GM10847 (cell line): ENCODE measurements around the gene SRPK2.

Experiments
- POLR2A ChIP-seq: IDR thresholded peaks from 2 replicates; pipeline ENCODE4 v1.6.1; 2011; ENCODE audit not compliant: insufficient read length; ENCODE audit errors: extremely low read depth

Gene SRPK2

DNA sequence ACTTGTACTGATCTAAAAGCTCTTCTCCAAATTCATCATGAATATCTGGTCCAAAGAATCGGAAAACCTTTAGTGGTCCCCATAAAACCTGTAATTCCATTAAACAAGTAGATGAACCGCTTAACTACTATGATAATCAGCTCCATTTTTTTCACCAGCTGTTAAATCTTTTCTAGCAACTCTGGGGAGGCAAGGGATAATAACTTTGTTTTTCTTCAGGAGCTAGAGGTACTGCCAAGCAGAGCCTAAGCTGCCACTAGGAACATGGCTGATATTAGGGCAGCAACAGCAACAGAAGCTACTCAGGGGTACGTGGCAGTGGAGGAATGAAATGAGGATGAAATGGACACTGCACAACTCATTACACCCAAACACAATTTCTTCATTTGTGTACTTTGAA, 138.0 kb downstream of the SRPK2 start:
- no peak for TF ChIP-seq POLR2A

DNA sequence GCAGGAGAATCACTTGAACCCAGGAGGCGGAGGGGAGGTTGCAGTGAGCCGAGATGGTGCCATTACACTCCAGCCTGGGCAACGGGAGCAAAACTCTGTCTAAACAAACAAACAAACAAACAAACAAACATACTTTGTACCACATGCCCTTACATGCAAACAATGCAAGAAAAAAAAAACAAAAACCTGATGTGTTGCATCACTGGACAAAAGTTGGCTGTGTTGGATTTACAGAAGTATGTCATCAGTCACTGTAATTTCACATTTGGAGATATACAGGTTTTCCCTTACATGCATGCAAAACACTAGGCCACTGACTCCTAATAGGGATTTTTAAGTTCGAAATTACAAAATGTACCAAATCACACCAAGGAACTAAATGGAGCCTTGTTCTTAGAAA, 138.5 kb downstream of the SRPK2 start:
- no peak for TF ChIP-seq POLR2A

DNA sequence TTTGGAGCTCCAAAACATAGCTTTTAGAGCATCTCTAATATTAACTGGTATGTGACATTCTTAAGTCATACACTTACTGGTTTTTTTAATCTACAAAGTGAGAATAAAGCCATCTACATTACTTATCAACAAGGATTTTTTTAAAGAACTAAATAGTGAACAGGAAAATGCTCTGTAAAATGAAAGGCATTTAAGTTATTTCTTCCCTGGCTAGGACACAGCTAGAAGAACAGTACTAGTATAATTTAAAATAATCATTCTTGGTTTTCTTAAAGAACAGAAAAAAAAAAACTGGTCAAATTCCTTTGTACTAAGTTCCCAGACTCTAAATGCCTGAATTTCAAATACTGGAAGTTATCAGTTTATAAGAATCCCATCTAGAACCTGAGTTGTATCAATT, 139.5 kb downstream of the SRPK2 start:
- TF ChIP-seq POLR2A: no peak

DNA sequence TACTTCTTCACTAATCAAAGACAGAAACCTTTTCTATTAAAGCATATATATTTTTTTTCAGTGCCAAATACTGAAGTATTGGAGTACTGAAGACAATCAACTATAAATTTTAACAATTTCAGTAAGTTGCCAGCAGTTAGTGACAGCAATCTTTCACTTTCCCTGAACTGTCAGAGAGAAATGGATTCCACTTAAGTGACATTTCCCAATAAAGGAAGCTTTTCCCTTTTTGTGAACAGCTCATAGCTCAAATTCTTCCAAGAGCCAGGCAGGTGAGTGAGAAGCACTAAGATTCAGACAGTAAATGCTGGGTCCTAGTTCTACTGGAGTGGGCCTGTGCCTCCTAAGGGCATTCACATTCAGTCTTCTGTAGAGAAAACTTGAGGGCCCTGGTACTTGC, 142.0 kb downstream of the SRPK2 start:
- TF ChIP-seq POLR2A: no peak

DNA sequence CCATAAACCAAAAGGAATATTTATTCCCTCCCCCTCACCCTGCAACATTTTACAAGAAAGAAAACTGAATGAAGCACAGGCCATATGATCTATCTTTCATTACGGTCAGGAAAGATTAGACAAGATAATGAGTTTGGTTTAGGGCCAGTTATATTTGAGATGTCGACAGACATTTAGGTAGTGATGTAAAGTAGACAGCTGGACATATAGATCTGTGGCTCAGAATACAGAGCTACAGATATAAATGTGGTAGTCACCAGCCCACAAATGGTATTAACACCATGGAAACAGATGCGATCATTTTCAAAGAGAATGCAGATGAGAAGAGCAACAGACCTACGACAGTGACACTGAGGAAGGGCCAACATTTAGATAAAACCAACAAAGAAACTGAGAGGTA, 142.5 kb downstream of the SRPK2 start:
- TF ChIP-seq POLR2A: no peak

DNA sequence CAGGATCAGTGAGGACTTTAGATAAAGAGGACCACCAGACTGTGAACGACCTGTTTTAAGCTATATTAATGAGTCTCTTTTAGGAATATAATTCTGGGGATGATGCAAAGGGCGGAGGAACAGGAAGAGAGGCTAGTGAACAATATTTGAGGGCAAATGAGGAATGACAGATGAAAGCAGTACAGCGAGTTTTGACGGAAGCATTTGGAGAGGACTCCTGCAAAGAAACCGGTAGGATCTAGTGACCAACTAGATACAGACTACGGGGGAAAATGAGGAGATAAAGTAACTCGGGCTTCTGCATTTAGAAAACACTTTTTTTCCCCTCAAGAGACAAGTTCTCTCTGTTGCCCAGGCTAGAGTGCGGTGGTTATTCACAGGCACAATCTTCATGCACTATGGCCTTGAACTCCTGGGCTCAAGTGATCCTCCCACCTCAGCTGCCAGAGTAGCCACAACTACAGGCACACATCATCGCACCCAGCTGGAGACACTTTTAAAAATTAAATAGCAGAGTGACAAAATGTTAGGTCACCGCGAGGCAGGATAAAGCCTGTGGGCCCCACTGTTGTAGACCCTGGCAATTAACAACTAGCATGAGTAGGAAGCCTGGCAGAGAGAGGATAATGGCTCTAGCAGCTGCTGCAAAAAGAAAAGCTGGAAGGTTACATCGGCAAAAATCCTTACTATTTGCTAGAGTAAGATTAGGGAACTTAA, 143.2 kb downstream of the SRPK2 start:
- TF ChIP-seq POLR2A: no peak

DNA sequence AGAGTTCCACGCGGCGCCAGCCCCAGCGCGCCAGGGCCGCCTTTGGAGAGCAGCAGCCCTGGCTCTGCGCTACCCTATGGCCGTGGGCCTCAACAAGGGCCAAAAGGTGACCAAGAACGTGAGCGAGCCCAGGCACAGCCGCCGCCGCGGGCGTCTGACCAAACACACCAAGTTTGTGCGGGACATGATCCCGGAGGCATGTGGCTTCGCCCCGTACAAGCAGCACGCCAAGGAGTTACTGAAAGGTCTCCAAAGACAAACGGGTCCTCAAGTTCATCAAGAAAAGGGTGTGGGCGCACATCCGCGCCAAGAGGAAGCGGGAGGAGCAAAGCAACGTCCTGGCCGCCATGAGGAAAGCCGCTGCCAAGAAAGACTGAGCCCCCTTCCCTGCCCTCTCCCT, 144.1 kb downstream of the SRPK2 start:
- TF ChIP-seq POLR2A: no peak

DNA sequence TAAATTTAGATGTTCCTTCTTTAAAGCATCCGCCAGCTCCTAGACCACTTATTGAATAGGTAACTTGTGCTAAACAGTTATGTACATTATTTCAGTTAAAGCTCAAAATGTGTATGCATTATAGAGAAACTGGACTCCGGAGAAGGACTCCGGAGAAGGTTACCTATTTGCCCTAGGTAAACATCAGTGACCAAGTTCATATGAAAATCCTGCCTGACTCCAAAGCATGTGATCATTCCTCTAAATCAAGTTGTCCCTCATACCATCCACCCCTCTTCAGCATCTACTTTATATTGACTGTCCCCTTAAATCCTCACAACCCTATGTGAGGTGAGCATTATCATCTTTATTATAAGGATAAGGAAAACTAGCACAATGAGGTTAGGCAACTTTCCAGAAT, 147.5 kb downstream of the SRPK2 start:
- no peak for TF ChIP-seq POLR2A

DNA sequence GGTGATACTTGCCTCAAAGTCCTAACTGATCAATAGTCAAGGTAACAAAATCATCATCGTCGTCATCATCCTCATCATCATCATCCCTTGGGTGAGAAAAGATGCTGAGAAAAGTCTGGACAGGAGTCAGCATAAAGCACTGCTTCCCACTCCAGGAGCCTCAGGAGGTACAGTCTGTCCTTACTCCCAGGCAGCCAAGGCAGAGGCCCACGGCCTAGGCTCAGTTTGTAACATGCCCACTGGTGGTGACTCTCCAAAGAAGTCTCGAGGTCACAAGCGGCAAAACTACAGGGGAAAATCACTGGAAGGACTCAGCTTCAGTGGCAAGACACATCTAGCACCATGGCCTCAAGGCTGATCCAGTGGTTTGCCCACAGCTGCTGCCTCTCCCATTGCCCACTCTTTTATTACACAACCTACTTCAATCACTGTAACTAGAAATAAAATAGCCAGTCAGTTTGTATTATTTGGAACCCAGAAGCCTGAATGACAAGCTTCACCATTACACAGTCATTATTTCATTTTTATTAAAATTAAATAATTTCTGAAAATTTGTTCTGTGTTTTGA, 150.4 kb downstream of the SRPK2 start:
- no peak for TF ChIP-seq POLR2A

DNA sequence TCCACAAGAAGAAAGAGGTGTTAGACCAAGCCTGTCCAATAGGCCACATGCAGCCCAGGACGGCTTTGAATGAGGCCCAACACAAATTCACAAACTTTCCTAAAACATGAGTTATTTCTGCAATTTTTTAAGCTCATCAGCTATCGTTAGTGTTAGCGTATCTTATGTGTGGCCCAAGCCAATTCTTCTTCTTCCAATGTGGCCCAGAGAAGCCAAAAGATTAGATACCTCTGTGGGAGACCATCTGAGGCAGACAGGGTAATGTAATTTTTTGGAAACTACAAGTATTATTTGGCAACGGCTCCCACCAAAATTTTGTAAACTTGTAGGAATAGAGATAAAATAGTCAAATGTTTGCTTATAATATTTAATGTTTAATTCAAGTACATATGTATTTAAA, 153.8 kb downstream of the SRPK2 start:
- TF ChIP-seq POLR2A: no peak

DNA sequence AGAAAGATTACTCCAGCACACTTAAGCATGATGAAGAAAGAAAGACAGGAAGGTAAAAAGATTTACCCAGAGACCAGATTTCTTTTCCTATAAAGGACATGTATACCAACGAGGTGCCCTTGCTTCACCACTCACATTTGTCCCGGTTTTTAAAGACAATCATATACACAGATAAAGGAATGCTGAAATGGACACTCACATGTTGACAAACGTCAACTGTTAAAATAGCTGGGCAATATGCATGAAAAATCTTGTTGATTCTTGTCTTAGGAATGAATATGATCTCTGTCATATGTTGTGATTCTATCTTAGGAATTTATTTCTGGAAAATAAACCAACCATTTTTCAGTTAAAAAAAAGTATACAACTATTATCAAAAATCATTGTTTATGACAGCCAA, 158.2 kb downstream of the SRPK2 start:
- no peak for TF ChIP-seq POLR2A

DNA sequence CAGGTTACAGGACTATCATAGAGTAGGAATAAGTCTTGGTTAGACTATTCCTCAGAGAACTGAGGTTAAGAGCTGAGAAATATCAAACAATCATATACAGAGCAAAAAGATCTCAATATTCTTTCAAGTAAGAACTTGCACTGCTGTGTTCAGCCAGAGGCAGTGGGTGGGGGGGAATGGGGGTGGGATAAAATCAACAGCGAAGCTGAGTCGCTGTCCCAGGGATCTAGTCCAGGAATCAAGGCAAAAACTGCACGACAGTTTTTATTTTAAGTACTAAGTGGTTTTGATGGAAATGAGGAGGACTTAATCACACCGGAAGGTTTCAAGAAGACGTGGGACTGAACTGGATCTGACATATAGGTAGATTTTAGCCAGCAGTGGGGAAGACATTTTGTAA, 159.1 kb downstream of the SRPK2 start:
- no peak for TF ChIP-seq POLR2A

DNA sequence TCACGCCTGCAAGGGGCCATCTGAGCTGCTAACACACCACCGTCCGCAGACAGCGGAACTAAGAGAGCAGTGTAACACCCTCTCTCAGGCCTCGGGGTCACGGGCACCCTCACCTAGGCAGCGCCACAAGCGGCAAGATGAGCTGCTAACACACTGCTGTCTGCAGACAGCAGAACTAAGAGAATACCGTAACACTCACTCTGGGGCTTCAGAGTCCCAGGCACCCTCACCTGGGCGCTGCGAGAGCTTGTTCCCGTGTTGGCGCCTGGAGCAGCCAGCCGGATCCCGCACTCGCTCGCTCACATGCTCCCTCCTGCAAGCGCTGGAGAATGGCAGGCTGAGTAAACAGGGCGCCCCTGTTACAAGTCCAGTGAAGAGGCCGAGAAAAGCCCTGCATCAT, 160.2 kb downstream of the SRPK2 start:
- TF ChIP-seq POLR2A: no peak

DNA sequence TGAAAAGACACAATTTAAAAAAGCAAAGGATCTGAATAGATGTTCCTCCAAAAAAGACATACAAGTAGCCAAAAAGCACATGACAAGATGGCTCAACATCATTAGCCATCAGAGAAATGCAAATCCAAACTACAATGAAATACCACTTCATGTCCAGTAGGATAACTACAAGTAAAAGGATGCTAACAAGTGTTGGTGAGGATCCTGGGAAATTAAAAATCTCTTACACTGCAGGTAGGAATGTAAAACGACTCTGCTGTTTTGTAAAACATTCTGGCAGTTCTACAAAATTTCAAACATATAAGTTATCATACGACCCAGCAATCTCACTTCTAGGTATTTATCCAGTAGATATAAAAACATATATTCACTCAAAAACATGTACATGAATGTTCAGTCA, 161.3 kb downstream of the SRPK2 start:
- TF ChIP-seq POLR2A: no peak

DNA sequence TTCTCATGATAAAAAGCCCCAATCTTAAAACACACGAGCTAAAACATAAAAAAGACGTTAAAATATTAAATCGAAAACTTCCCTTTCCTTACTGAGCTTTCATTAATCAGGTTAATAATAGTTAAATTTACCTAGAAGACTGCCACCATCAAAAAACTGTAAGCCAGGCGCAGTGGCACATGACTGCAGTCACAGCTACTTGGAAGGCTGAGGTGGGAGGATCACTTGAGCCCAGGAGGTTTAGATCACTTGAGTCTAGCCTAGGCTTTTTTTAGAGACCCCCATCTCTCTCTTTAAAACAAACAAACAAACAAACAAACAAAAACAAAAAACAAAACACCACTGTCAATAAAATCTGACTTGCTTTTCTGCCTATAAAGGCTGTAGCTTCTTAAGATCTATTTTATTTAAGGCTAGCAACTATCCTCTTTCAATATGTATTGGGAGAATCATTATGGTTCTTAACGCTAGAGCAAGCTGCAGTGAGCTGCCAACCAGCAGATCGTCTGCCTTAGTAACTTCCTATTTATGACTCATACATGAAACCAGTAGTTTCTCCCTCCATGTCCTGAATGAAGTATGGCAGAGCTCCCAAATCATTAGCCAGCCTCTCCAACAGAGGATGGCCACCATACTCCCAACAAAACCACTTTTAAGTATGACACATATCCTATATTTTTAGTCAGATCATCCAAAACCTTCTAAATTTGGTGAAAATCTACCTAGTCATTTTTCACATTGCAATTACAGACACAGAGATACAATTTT, 163.7 kb downstream of the SRPK2 start:
- TF ChIP-seq POLR2A: no peak

DNA sequence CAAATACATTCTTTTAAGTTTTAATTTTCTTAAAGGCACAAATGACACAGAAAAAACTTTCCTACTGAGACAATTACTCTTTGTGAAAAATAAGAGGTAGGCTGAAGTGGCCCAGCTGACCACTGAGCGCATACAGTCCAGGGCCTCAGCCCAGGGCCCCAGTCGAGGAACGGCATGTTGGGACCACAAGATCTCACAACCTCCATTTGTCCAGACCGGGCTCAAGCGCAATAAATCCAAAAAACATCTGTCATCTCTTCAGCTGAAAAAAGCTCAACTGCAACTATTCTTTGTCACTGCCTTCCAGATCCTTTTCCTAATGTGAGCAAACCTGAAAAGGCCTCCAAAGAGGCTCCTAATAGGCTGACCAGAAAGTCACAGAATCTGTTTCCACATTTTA, 165.8 kb downstream of the SRPK2 start:
- TF ChIP-seq POLR2A: no peak
